Astrocyte of the spinal cord (primary cell): ENCODE data around the gene PKHD1.
"Not testable (repeated sequence)": the region's sequence is repeated elsewhere in the genome, so short reads cannot be mapped to it uniquely, and the experiment has no call there.

Experiments
- DNase-seq: peaks from one replicate; pipeline ENCODE4 v3.0.0; 2011; ENCODE audit warnings: low read depth, low spot score
- H3K4me3 ChIP-seq: 2 replicates; pipeline ENCODE4 v1.5.1; 2011; ENCODE audit warnings: low read depth, mild to moderate bottlenecking, low read length, moderate library complexity
- in situ Hi-C: cut with HindIII; loops from 2 replicates; pipeline ENCODE4 v1.10.0; 2017; ENCODE audit warnings: low sequenced_read_pairs
- TF ChIP-seq, protein P1 (sequence below): IDR thresholded peaks from 2 replicates; pipeline ENCODE4 v1.5.1; 2012; ENCODE audit warnings: low read depth, mild to moderate bottlenecking, low read length, inconsistent platforms

PKHD1 gene

DNA sequence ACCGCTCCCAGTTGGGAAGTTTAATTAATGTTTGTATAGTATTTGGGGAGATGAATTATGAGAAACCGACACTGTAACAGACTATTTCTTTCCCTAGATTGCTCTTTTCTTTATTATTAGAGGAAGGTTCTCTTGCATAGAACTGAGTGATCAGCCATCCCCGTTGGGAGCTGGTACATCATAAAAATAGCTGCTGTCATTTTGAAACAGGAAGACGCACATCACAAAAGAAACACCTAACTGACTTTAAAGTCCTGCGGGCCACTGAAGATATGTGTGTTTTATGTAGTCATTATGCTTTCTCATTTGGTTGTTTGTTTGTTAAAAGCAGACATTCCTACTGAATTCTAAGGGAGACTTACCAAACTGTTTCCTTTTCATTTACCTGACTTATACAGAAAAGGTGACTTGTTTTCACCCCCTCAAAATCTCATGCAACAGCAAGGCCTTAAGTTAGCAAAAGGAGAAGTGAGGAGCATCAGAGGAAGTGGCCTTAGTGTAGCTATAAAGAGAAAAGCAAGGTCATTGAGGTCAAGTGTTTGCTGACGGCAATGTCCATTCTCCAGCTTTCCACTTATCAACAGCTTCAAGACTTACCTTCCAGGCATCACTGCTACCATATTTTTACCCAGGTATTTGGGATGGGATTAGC, 91.0 kb downstream of the PKHD1 start:
- H3K4me3 ChIP-seq = no peak overlapping the region
- TF ChIP-seq, protein P1, sequence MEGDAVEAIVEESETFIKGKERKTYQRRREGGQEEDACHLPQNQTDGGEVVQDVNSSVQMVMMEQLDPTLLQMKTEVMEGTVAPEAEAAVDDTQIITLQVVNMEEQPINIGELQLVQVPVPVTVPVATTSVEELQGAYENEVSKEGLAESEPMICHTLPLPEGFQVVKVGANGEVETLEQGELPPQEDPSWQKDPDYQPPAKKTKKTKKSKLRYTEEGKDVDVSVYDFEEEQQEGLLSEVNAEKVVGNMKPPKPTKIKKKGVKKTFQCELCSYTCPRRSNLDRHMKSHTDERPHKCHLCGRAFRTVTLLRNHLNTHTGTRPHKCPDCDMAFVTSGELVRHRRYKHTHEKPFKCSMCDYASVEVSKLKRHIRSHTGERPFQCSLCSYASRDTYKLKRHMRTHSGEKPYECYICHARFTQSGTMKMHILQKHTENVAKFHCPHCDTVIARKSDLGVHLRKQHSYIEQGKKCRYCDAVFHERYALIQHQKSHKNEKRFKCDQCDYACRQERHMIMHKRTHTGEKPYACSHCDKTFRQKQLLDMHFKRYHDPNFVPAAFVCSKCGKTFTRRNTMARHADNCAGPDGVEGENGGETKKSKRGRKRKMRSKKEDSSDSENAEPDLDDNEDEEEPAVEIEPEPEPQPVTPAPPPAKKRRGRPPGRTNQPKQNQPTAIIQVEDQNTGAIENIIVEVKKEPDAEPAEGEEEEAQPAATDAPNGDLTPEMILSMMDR = no peak
- in situ Hi-C loops = no loop called here
- no peak for DNase-seq

DNA sequence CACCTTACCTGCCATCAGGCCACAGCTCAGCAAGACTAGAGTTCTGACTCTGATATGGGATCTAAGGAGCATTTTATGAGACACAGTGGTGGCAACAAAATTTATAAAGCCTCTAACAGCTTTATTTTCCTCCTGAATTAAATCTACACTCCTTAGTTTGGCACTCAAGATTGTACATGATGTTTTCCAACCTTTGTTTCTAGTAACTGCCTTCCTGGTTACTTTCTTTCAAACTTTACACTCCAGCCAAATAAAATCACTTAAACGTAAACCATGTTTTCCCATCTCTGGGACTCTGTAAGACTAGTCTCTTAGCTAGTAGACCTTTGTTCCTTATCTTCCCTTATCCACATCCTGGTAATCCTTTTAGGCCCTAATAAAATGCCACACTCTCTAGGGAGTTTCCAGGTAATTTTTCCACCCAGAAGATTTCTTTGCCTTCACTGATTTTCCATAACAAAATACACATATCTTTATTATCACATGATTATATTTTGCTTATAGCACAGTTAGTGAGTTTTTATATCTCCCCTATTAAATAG, 92.1 kb downstream of the PKHD1 start:
- in situ Hi-C loops = no loop called here
- H3K4me3 ChIP-seq = no peak overlapping the region
- no peak for DNase-seq
- TF ChIP-seq, protein P1 = no peak

DNA sequence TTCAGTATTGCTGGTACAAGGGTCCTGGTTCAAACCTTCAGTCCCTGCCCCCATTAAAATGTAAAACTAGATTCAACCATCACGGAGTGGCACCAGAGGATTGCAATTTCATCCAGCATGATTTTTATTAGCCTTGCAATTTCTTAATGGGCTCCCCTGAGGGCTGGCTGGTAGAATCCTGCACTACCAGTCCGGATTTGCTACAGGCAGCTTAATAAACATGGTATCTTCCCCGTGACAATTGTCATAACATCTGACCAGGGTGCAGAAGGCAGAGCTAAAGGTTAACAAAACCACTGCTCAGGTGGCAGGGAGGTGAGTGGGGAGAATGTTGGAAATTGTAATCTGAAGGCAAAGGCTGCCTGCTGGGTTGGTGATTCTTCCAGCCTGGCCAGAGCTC, 94.5 kb downstream of the PKHD1 start:
- TF ChIP-seq, protein P1 = no peak
- H3K4me3 ChIP-seq = no peak overlapping the region
- in situ Hi-C loops = no loop called here

DNA sequence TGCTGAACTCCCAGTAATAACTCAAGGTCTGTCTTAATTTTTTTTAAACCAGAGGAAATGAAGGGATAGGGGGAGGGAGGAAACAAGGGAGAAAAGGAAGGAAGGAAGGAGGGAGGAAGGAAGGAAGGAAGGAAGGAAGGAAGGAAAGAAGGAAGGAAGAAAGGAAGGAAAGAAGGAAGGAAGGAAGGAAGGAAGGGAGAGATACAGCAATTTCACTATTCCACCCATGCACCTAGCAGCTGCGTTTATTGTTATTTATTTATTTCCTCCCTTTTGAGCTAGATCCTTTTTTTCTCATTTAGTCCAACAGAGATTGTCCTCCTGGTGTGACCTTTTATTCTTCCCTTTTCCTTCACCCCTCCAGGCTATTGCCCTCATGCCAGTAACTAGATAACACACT, 97.6 kb downstream of the PKHD1 start:
- in situ Hi-C loops = no loop called here
- no peak overlapping the region for H3K4me3 ChIP-seq
- TF ChIP-seq, protein P1 = no peak
- no peak for DNase-seq

More for the DNA sequence above, 94.5 kb downstream of the PKHD1 start:
- no peak for DNase-seq

DNA sequence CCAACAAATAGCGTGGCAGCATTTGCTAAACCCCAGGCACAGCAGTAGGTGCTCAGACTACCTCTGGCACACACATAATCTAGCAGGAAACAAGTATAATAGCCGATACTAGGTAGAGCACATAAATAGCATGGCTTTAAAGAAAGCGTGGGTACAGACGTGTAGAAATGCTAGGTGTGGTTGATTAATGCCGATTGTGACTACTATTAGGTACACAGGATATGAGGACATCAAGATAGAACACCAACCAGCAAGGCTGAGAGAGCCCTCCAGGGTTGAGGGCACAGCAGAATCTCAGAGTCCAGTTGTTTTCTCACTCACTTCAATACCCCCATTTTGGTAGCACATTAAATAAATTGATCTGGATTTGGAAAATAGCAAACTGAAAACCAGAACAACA, 100.5 kb downstream of the PKHD1 start:
- TF ChIP-seq, protein P1 = no peak

DNA sequence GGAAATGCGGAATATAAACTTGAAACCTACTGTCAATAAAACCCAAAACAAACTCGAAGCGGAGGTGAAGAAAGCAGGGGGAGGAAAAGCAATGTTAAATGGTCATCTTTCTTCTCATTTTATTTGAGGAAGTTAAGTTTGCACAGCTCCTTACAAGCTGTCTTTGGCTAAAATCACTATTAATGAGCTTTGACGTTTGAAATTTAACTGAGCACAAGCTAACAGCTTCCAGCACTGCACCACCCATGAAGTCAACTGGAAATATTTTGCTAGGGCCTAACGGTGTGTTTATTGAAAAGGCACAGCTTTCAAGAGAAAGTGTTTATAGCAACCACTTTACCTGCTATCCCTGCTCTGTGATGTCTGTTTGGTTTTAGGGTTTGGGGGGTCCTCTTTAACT, 103.8 kb downstream of the PKHD1 start:
- DNase-seq = no peak
- TF ChIP-seq, protein P1 = no peak
- in situ Hi-C loops = no loop called here
- no peak overlapping the region for H3K4me3 ChIP-seq

More for the DNA sequence above, 100.5 kb downstream of the PKHD1 start:
- no peak overlapping the region for H3K4me3 ChIP-seq
- no peak for DNase-seq
- in situ Hi-C loops = no loop called here

DNA sequence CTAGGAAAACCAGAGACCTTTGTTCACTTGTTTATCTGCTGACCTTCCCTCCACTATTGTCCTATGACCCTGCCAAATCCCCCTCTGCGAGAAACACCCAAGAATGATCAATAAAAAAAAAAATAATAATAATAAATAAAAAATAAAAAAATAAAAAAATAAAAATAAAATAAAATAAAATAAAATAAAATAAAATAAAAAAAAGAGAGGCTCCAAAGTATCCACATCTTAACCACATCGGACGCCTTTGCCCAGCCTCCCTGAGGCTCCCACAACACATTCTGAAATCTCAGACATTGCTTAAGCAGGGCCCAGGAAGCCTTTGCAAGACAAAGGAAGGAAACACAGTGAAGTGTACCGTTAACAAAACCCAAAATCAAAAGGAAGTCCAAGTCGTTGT, 104.7 kb downstream of the PKHD1 start:
- H3K4me3 ChIP-seq, in situ Hi-C loops, DNase-seq: not testable (repeated sequence)
